Sciatic nerve (tissue), 2 donors: Measurements from ENCODE around the gene ADCY3. TPM values are rescaled to one million over a fixed set of nuclear protein-coding genes. Genes with fewer than 3 reads are reported as not detected.

Experiments used
- ATAC-seq: fragments of 200-7000 bp; cut with Tn5 transposase; one replicate; pipeline ENCODE4 v1.9.1; 2020; ENCODE audit warnings: mild to moderate bottlenecking, moderate library complexity
- DNase-seq: peaks from one replicate; pipeline ENCODE4 v3.0.0-alpha.2; 2020; ENCODE audit warnings: low spot score
- intact Hi-C: fragments of 100-400 bp; cut with DNase I; formaldehyde crosslinking; loops from one replicate; pipeline ENCODE4 v1.14.2; 2022
- total RNA-seq: library from RNA; stranded (reverse); fragmentation: NEBNext Ultra II Directional; extraction: Animal tissue kit (Norgen Biotek cat#: 25700); gene quantifications from one replicate; pipeline ENCODE4 v1.2.1, GENCODE V29; 2021
- donor health status: DM: no; HTN: no; CAD: no.
- donor health status: DM: no; HTN: no; CAD: no.

ADCY3 gene
- total RNA-seq, 1 donor from 2014 or later = 306 TPM

GRCh38 chr2:24858996-24859395 is 61.0 kb downstream of the ADCY3 start:
- ATAC-seq (no peak), DNase-seq (no peak)
- intact Hi-C loops = no loop called here

GRCh38 chr2:24857746-24858145 is 62.3 kb downstream of the ADCY3 start:
- intact Hi-C loops = no loop called here
- DNase-seq (no peak), ATAC-seq (no peak)

GRCh38 chr2:24856791-24857211 is 63.2 kb downstream of the ADCY3 start:
- DNase-seq = peak; percentile 59
- ATAC-seq = peak; percentile 11
- intact Hi-C loops = no loop called here

GRCh38 chr2:24855726-24856125 is 64.3 kb downstream of the ADCY3 start:
- intact Hi-C loops = no loop called here
- ATAC-seq (peak; percentile 73), DNase-seq (peak; percentile 73)

GRCh38 chr2:24855022-24855622 is 64.9 kb downstream of the ADCY3 start:
- DNase-seq (peak; percentile 64), ATAC-seq (peak; percentile 80)
- intact Hi-C loops = no loop called here

GRCh38 chr2:24853996-24854395 is 66.0 kb downstream of the ADCY3 start:
- ATAC-seq (peak; percentile 35), DNase-seq (no peak)
- intact Hi-C loops = no loop called here

- no peak for DNase-seq
- ATAC-seq = no peak
- intact Hi-C loops = no loop called here
Observed at GRCh38 chr2:24853046-24853445, 67.0 kb downstream of the ADCY3 start.

- DNase-seq (no peak), ATAC-seq (no peak)
- intact Hi-C loops = no loop called here
Observed at GRCh38 chr2:24852431-24853020, 67.5 kb downstream of the ADCY3 start.

- no peak for ATAC-seq
- no peak for DNase-seq
- intact Hi-C loops = no loop called here
Observed at GRCh38 chr2:24852026-24852425, 68.0 kb downstream of the ADCY3 start.

GRCh38 chr2:24850944-24851343 is 69.1 kb downstream of the ADCY3 start:
- peak; percentile 19 for ATAC-seq
- intact Hi-C loops = no loop called here
- DNase-seq = no peak

GRCh38 chr2:24845691-24846090 is 74.3 kb downstream of the ADCY3 start:
- intact Hi-C loops = no loop called here
- DNase-seq (no peak), ATAC-seq (no peak)

- intact Hi-C loops = no loop called here
- ATAC-seq = no peak
Observed at GRCh38 chr2:24844023-24844685, 75.9 kb downstream of the ADCY3 start.

GRCh38 chr2:24843330-24843860 is 76.6 kb downstream of the ADCY3 start:
- DNase-seq (no peak), ATAC-seq (no peak)
- intact Hi-C loops = no loop called here

More at GRCh38 chr2:24844023-24844685, 75.9 kb downstream of the ADCY3 start:
- DNase-seq = no peak

- ATAC-seq (no peak), DNase-seq (peak; percentile 57)
- intact Hi-C loops = no loop called here
Observed at GRCh38 chr2:24842081-24843050, 77.7 kb downstream of the ADCY3 start.

GRCh38 chr2:24840962-24841945 is 78.8 kb downstream of the ADCY3 start:
- no peak for ATAC-seq
- intact Hi-C loops = no loop called here
- peak; percentile 55 for DNase-seq

- ATAC-seq (no peak), DNase-seq (no peak)
- intact Hi-C loops = no loop called here
Observed at GRCh38 chr2:24840164-24840869, 79.7 kb downstream of the ADCY3 start.

- intact Hi-C loops = no loop called here
- peak; percentile 53 for DNase-seq
- no peak for ATAC-seq
Observed at GRCh38 chr2:24839729-24840128, 80.3 kb downstream of the ADCY3 start.
